Fibroblast of lung (primary cell): Measurements from ENCODE around the gene PLEKHM1. TPM values are rescaled to one million over a fixed set of nuclear protein-coding genes. Genes with fewer than 3 reads are reported as not detected.

Experiments
- DNase-seq, 2 donors: peaks; one replicate each; pipeline versions ENCODE4 v3.0.0 to v3.0.0-alpha.2; 2010; ENCODE audit warnings: low read depth in 2 of 2
- H2AFZ ChIP-seq: 2 replicates; pipeline ENCODE4 v1.5.1; 2012; ENCODE audit warnings: low read length, control low read depth, inconsistent platforms
- H3K27ac ChIP-seq: 2 replicates; pipeline ENCODE4 v1.5.1; 2011; ENCODE audit warnings: low read length, control low read depth; ENCODE audit not compliant: insufficient read depth
- H3K27me3 ChIP-seq: 2 replicates; pipeline ENCODE4 v1.5.1; 2011; ENCODE audit warnings: mild to moderate bottlenecking, low read length; ENCODE audit not compliant: control insufficient read depth, insufficient read depth
- H3K36me3 ChIP-seq: 2 replicates; pipeline ENCODE4 v1.5.1; 2011; ENCODE audit warnings: low read length; ENCODE audit not compliant: control insufficient read depth, insufficient read depth
- H3K4me1 ChIP-seq: 2 replicates; pipeline ENCODE4 v1.5.1; 2011; ENCODE audit warnings: low read length; ENCODE audit not compliant: control insufficient read depth, insufficient read depth; ENCODE audit errors: extremely low read depth
- H3K4me2 ChIP-seq: 2 replicates; pipeline ENCODE4 v1.5.1; 2011; ENCODE audit warnings: low read length, control low read depth; ENCODE audit not compliant: insufficient read depth; ENCODE audit errors: extremely low read depth
- H3K4me3 ChIP-seq, 4 experiments: fragments of 200-600 bp in 1 of 4; sonication (generic) in 1 of 4; replicated peaks in 1 of 4; 2 replicates each; pipeline ENCODE4 v1.5.1; 2011 to 2016; ENCODE audit warnings: low read length in 4 of 4, low read depth in 3 of 4, mild to moderate bottlenecking in 3 of 4, control low read depth in 2 of 4, inconsistent platforms in 1 of 4, mixed read lengths in 1 of 4; ENCODE audit not compliant: insufficient read depth in 1 of 4; ENCODE audit errors: control extremely low read depth in 1 of 4
- H3K79me2 ChIP-seq: 2 replicates; pipeline ENCODE4 v1.5.1; 2012; ENCODE audit warnings: mild to moderate bottlenecking, low read length, inconsistent platforms; ENCODE audit not compliant: control insufficient read depth, insufficient read depth
- H3K9ac ChIP-seq: 2 replicates; pipeline ENCODE4 v1.5.1; 2011; ENCODE audit warnings: mild to moderate bottlenecking, low read length, control low read depth; ENCODE audit not compliant: insufficient read depth
- H3K9me3 ChIP-seq: 2 replicates; pipeline ENCODE4 v1.5.1; 2012; ENCODE audit warnings: low read depth, low read length; ENCODE audit not compliant: control insufficient read depth, insufficient read depth
- H4K20me1 ChIP-seq: 2 replicates; pipeline ENCODE4 v1.5.1; 2011; ENCODE audit warnings: low read length; ENCODE audit not compliant: control insufficient read depth, insufficient read depth; ENCODE audit errors: extremely low read depth
- CTCF ChIP-seq, 2 donors: IDR thresholded peaks in 1 of 2; conservative IDR thresholded peaks in 1 of 2; 1 replicate in 1 of 2; 2 replicates in 1 of 2; pipeline ENCODE4 v1.5.1; 2011 to 2012; ENCODE audit warnings: low read length in 2 of 2, control low read depth in 1 of 2, inconsistent platforms in 1 of 2, low read depth in 1 of 2, mild to moderate bottlenecking in 1 of 2
- EZH2 ChIP-seq: IDR thresholded peaks from 2 replicates; pipeline ENCODE4 v1.5.1; 2012; ENCODE audit warnings: low read length, control low read depth, mild to moderate bottlenecking; ENCODE audit errors: missing control alignments
- polyA plus RNA-seq, 2 donors: library from polyadenylated mRNA; depleted of rRNA in 1 of 2; stranded (reverse) in 1 of 2; unstranded in 1 of 2; fragments of >200 nt; gene quantifications; 2 replicates each; pipeline ENCODE4 v1.2.1, GENCODE V29; 2011 to 2012; ENCODE audit warnings: missing spikeins in 1 of 2
- total RNA-seq: library from RNA; depleted of rRNA; stranded (reverse); fragments of >200 nt; gene quantifications from 2 replicates; pipeline ENCODE4 v1.2.1, GENCODE V29; 2014

The PLEKHM1 gene
- total and polyA plus RNA-seq, 2 donors (not counting 1 experiment from before 2014, with no cell fraction given), result 15.8 to 27.9 TPM

- H2AFZ ChIP-seq, result no peak within 1 kb of the TSS
- peak within 1 kb of the TSS; percentile 16 for H3K9ac ChIP-seq
- H3K9me3 ChIP-seq, result no peaks in the 10 kb centered on the region
- peak within 1 kb of the TSS; percentile 25 to 46 (median 36) for H3K4me3 ChIP-seq
- no peaks in the 10 kb centered on the region for H3K79me2 ChIP-seq
- H3K27ac ChIP-seq, result no peak within 1 kb of the TSS
- peak in 1 of 2 donors; percentile 7 for DNase-seq
- H3K27me3 ChIP-seq, result peaks cover 25% of the 10 kb centered on the region
- peaks cover 5% of the 10 kb centered on the region for H3K36me3 ChIP-seq
- H4K20me1 ChIP-seq, result no peaks in the 10 kb centered on the region
- TF ChIP-seq CTCF (conservative IDR thresholded peaks at IDR 0.05 in 1 of 2, IDR thresholded peaks at IDR 0.05 in 1 of 2; ENCODE audit: low read depth in 1 of 2, low read length in 2 of 2), result no peak
- no peak for TF ChIP-seq EZH2
- H3K4me1 ChIP-seq, result peaks cover 9% of the 10 kb centered on the region
- peak within 1 kb of the TSS; percentile 78 for H3K4me2 ChIP-seq
Measured at GRCh38 chr17:45432405-45433158, 57.9 kb downstream of the PLEKHM1 start, which contains the start of gene ARHGAP27. ARHGAP27 (minus strand) TSS chr17:45432870; CDS start chr17:45430279, 2,591 bp downstream.

- Histone ChIP-seq H3K27ac (no peak overlapping the region), H2AFZ (no peak overlapping the region), H3K4me3 (peak overlapping the region; percentile 25 to 46 (median 36)), H3K4me1 (peaks cover 9% of the 10 kb centered on the region), H4K20me1 (no peaks in the 10 kb centered on the region), H3K9me3 (no peaks in the 10 kb centered on the region), H3K4me2 (peak overlapping the region; percentile 78), H3K27me3 (peaks cover 25% of the 10 kb centered on the region), H3K79me2 (no peaks in the 10 kb centered on the region), H3K9ac (peak overlapping the region; percentile 16), H3K36me3 (peaks cover 3% of the 10 kb centered on the region)
- peak in 1 of 2 donors; percentile 39 for DNase-seq
- no peak for TF ChIP-seq EZH2
- no peak for TF ChIP-seq CTCF (conservative IDR thresholded peaks at IDR 0.05 in 1 of 2, IDR thresholded peaks at IDR 0.05 in 1 of 2; ENCODE audit: low read depth in 1 of 2, low read length in 2 of 2)
Measured at GRCh38 chr17:45431531-45432404, 58.8 kb downstream of the PLEKHM1 start.
